ENCODE results near the gene PLA2G4F.

The PLA2G4F gene

GRCh38 chr15:42130246-42130986 lies 26.0 kb downstream of the PLA2G4F start:
- DNase-seq = no peak

GRCh38 chr15:42129364-42129763 lies 27.1 kb downstream of the PLA2G4F start:
- no peak for DNase-seq

GRCh38 chr15:42128476-42128875 lies 28.0 kb downstream of the PLA2G4F start:
- no peak for DNase-seq

- no peak for DNase-seq
Measured at GRCh38 chr15:42123546-42123945, 32.9 kb downstream of the PLA2G4F start.

- DNase-seq = no peak
Measured at GRCh38 chr15:42121682-42122081, 34.8 kb downstream of the PLA2G4F start.

GRCh38 chr15:42121021-42121420 lies 35.4 kb downstream of the PLA2G4F start:
- DNase-seq = no peak

- no peak for DNase-seq
Measured at GRCh38 chr15:42120285-42120684, 36.2 kb downstream of the PLA2G4F start.

GRCh38 chr15:42119446-42119760 lies 37.0 kb downstream of the PLA2G4F start:
- DNase-seq = no peak

- no peak for DNase-seq
Measured at GRCh38 chr15:42118650-42119445, 37.6 kb downstream of the PLA2G4F start.

GRCh38 chr15:42111924-42112323 lies 44.5 kb downstream of the PLA2G4F start:
- no peak for DNase-seq

GRCh38 chr15:42110367-42110766 lies 46.1 kb downstream of the PLA2G4F start:
- DNase-seq = no peak

GRCh38 chr15:42108806-42109205 lies 47.6 kb downstream of the PLA2G4F start:
- DNase-seq = no peak

- DNase-seq = no peak
Measured at GRCh38 chr15:42108189-42108588, 48.2 kb downstream of the PLA2G4F start.

- peak; percentile 47 for DNase-seq
Measured at GRCh38 chr15:42107473-42107872, 49.0 kb downstream of the PLA2G4F start.

GRCh38 chr15:42106288-42106687 lies 50.1 kb downstream of the PLA2G4F start:
- no peak for DNase-seq

- DNase-seq = no peak
Measured at GRCh38 chr15:42104095-42104891, 52.1 kb downstream of the PLA2G4F start.

- no peak for DNase-seq
Measured at GRCh38 chr15:42102646-42103235, 53.7 kb downstream of the PLA2G4F start.

- DNase-seq = no peak
Measured at GRCh38 chr15:42101861-42102260, 54.6 kb downstream of the PLA2G4F start.

- DNase-seq = no peak
Measured at GRCh38 chr15:42100021-42100800, 56.2 kb downstream of the PLA2G4F start.

GRCh38 chr15:42097018-42097417 lies 59.4 kb downstream of the PLA2G4F start:
- no peak for DNase-seq

GRCh38 chr15:42094512-42094963 lies 61.9 kb downstream of the PLA2G4F start, which contains the start of gene PLA2G4D:
PLA2G4D (minus strand) TSS chr15:42094562; CDS start chr15:42094459, 103 bp downstream.
- DNase-seq = peak; percentile 47

- no peak for DNase-seq
Measured at GRCh38 chr15:42093966-42094365, 62.5 kb downstream of the PLA2G4F start.

Data from NCI-H1092 (cell line).